DOHH2 (cell line): ENCODE data around the gene SLC39A11.

Experiments used
- H3F3A ChIP-seq: fragments of 200-600 bp; sonication (generic), shearing (Covaris generic); 2 replicates; pipeline ENCODE4 v1.6.0; 2016; ENCODE audit warnings: antibody characterized with exemption, mild to moderate bottlenecking; ENCODE audit not compliant: control insufficient read depth, insufficient read depth
- H3K27ac ChIP-seq: fragments of 200-600 bp; sonication (generic); 2 replicates; pipeline ENCODE4 v1.5.1; 2014; ENCODE audit warnings: low read depth, mild to moderate bottlenecking, low read length, moderate library complexity
- H3K27me3 ChIP-seq: fragments of 200-600 bp; sonication (generic); 2 replicates; pipeline ENCODE4 v1.6.1; 2014; ENCODE audit warnings: mild to moderate bottlenecking, low read length, mixed read lengths; ENCODE audit not compliant: control insufficient read depth
- H3K36me3 ChIP-seq: fragments of 200-600 bp; sonication (generic); 2 replicates; pipeline ENCODE4 v1.6.1; 2014; ENCODE audit warnings: mild to moderate bottlenecking, low read length, moderate library complexity, mixed read lengths; ENCODE audit not compliant: control insufficient read depth
- H3K4me1 ChIP-seq: fragments of 200-600 bp; sonication (generic); 2 replicates; pipeline ENCODE4 v1.6.1; 2014; ENCODE audit warnings: mild to moderate bottlenecking, low read length, mixed read lengths; ENCODE audit not compliant: control insufficient read depth
- H3K4me2 ChIP-seq: fragments of 200-600 bp; sonication (generic); 2 replicates; pipeline ENCODE4 v1.6.0; 2014; ENCODE audit warnings: mild to moderate bottlenecking, low read length, moderate library complexity
- H3K4me3 ChIP-seq: fragments of 200-600 bp; sonication (generic); 2 replicates; pipeline ENCODE4 v1.5.1; 2014; ENCODE audit warnings: mild to moderate bottlenecking, low read length, mixed read lengths
- H3K79me2 ChIP-seq: fragments of 200-600 bp; sonication (generic); 2 replicates; pipeline ENCODE4 v1.6.1; 2014; ENCODE audit warnings: mild to moderate bottlenecking, low read length, mixed read lengths; ENCODE audit not compliant: control insufficient read depth
- H3K9me2 ChIP-seq: fragments of 200-600 bp; sonication (generic); replicated peaks from 2 replicates; pipeline ENCODE4 v1.6.1; 2014; ENCODE audit warnings: mild to moderate bottlenecking, low read length, mixed read lengths; ENCODE audit not compliant: control insufficient read depth
- H3K9me3 ChIP-seq: fragments of 200-600 bp; sonication (generic); 2 replicates; pipeline ENCODE4 v1.6.1; 2014; ENCODE audit warnings: antibody characterized with exemption, low read length, mixed read lengths; ENCODE audit not compliant: control insufficient read depth, insufficient read depth
- H4K20me1 ChIP-seq: fragments of 200-600 bp; sonication (generic); 2 replicates; pipeline ENCODE4 v1.6.0; 2014; ENCODE audit warnings: low read depth, mild to moderate bottlenecking, antibody characterized with exemption, low read length, moderate library complexity; ENCODE audit not compliant: control insufficient read depth, insufficient read depth
- EZH2phosphoT487 ChIP-seq: fragments of 200-600 bp; sonication (generic); IDR thresholded peaks from 2 replicates; pipeline ENCODE4 v1.6.1; 2017; ENCODE audit warnings: borderline replicate concordance, mild to moderate bottlenecking, antibody characterized with exemption, low read length, moderate library complexity, mixed read lengths
- TF ChIP-seq, protein P1 (sequence below): fragments of 200-600 bp; sonication (generic); IDR thresholded peaks from one replicate; pipeline ENCODE4 v1.5.1; 2014; ENCODE audit warnings: antibody characterized with exemption, mild to moderate bottlenecking, low read depth, low read length; ENCODE audit not compliant: poor library complexity, severe bottlenecking

SLC39A11 gene

DNA sequence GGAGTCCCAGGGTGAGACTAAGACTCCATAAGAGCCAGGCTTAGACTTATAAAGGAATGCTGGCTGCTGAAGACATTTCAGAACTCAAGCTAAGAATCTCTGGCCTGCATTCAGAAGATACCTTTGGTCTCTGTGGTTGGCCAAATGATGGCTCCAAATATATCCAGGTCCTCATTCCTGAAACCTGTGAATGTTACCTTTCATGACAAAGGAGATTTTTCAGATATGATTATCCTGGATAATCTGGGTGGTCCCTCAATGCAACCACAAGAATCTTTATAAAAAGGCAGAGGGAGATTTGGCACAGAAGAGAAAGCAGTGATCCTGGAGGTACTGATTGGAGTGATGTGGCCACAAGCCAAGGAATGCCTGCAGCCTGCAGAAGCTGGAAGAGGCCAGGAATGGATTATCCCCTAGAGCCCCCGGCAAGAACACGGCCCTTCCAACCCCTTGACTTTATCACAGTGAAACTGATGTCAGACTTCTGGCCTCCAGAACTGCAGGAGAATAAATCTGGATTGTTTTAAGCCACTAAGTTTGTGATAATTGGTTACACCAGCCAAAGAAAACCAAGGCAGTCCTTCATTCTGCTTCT lies 253.3 kb downstream of the SLC39A11 start:
- Histone ChIP-seq H3K4me1 (no peaks in the 10 kb centered on the region), H3K9me2 (no peaks in the 10 kb centered on the region), H3K9me3 (no peaks in the 10 kb centered on the region), H3F3A (no peaks in the 10 kb centered on the region), H3K27ac (no peak overlapping the region), H4K20me1 (no peaks in the 10 kb centered on the region), H3K36me3 (no peaks in the 10 kb centered on the region), H3K4me2 (no peak overlapping the region), H3K79me2 (no peaks in the 10 kb centered on the region), H3K27me3 (no peaks in the 10 kb centered on the region), H3K4me3 (no peak overlapping the region)
- TF ChIP-seq, protein P1, sequence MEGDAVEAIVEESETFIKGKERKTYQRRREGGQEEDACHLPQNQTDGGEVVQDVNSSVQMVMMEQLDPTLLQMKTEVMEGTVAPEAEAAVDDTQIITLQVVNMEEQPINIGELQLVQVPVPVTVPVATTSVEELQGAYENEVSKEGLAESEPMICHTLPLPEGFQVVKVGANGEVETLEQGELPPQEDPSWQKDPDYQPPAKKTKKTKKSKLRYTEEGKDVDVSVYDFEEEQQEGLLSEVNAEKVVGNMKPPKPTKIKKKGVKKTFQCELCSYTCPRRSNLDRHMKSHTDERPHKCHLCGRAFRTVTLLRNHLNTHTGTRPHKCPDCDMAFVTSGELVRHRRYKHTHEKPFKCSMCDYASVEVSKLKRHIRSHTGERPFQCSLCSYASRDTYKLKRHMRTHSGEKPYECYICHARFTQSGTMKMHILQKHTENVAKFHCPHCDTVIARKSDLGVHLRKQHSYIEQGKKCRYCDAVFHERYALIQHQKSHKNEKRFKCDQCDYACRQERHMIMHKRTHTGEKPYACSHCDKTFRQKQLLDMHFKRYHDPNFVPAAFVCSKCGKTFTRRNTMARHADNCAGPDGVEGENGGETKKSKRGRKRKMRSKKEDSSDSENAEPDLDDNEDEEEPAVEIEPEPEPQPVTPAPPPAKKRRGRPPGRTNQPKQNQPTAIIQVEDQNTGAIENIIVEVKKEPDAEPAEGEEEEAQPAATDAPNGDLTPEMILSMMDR = no peak
- no peak for TF ChIP-seq EZH2phosphoT487

DNA sequence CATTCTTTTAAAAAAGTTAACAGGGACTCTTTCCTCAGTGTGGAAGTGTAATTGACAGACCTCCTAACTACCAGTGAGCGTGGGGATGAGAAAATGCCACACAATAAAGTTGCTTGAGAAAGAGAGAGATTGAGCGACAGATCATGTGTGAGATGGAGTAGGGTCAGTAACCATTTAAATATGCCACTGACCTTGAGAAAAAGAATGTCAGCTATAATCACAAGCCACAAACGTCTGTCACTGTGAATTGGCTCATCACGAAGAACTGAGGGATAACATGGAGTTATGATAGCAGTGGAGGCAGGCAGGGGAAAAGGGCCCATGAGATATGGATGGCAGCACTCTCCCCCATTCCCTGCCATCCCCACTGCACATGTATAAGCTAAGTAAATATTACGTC lies 253.9 kb downstream of the SLC39A11 start:
- Histone ChIP-seq H4K20me1 (no peaks in the 10 kb centered on the region), H3K4me1 (no peaks in the 10 kb centered on the region), H3K27me3 (no peaks in the 10 kb centered on the region), H3K36me3 (no peaks in the 10 kb centered on the region), H3K4me2 (no peak overlapping the region), H3K9me3 (no peaks in the 10 kb centered on the region), H3K27ac (no peak overlapping the region), H3K4me3 (no peak overlapping the region), H3K9me2 (no peaks in the 10 kb centered on the region), H3F3A (no peaks in the 10 kb centered on the region), H3K79me2 (no peaks in the 10 kb centered on the region)
- TF ChIP-seq, protein P1 = no peak
- TF ChIP-seq EZH2phosphoT487 = no peak

DNA sequence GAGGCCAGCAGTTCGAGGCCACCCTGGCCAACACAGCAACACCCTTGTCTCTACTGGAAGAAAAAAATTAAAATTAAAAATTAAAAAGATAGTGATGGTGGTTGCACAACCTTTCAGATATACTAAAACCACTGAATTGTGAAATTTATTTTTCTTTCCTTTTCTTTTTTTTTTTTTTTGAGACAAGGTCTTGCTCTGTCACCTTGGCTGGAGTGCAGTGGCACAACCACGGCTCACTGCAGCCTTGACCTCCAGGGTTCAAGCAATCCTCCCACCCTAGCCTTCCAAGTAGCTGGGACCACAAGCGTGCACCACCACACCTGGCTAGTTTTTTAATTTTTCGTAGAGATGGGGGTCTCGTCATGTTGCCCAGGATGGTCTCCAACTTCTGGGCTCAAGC lies 254.4 kb downstream of the SLC39A11 start:
- H3K9me2 ChIP-seq = no peaks in the 10 kb centered on the region
- H3K4me2 ChIP-seq = no peak overlapping the region
- H3K4me1 ChIP-seq = no peaks in the 10 kb centered on the region
- H3K4me3 ChIP-seq = no peak overlapping the region
- H4K20me1 ChIP-seq = no peaks in the 10 kb centered on the region
- no peaks in the 10 kb centered on the region for H3K36me3 ChIP-seq
- TF ChIP-seq, protein P1 = no peak
- no peak for TF ChIP-seq EZH2phosphoT487
- no peaks in the 10 kb centered on the region for H3K27me3 ChIP-seq
- H3K9me3 ChIP-seq = no peaks in the 10 kb centered on the region
- H3K79me2 ChIP-seq = no peaks in the 10 kb centered on the region
- H3F3A ChIP-seq = no peaks in the 10 kb centered on the region
- H3K27ac ChIP-seq = no peak overlapping the region

DNA sequence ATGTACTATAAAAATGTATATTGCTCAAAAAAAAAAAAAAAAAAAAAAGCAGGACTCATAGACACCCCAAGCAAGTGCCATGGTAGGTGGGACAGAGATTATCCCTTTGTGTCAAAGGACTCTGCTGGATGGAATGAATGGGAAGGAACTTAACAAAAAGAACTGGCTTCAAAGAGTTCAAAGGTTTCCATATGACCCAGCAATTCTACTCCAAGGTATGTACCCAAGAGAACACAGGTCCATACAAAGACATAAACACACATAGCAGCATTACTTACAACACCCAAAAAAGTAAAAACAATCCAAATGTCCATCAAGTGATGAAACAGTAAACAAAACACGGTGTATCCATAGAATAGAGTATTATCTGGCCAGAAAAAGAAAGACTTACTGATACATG lies 255.2 kb downstream of the SLC39A11 start:
- H3K79me2 ChIP-seq = no peaks in the 10 kb centered on the region
- H3K9me3 ChIP-seq = no peaks in the 10 kb centered on the region
- no peak overlapping the region for H3K4me2 ChIP-seq
- no peak overlapping the region for H3K27ac ChIP-seq
- H3K9me2 ChIP-seq = no peaks in the 10 kb centered on the region
- no peaks in the 10 kb centered on the region for H3K27me3 ChIP-seq
- TF ChIP-seq, protein P1 = no peak
- no peak for TF ChIP-seq EZH2phosphoT487
- no peak overlapping the region for H3K4me3 ChIP-seq
- no peaks in the 10 kb centered on the region for H3K36me3 ChIP-seq
- H4K20me1 ChIP-seq = no peaks in the 10 kb centered on the region
- H3K4me1 ChIP-seq = no peaks in the 10 kb centered on the region
- H3F3A ChIP-seq = no peaks in the 10 kb centered on the region
